ENCODE results near the gene EVPL.
"Not testable (repeated sequence)": the region's sequence is repeated elsewhere in the genome, so short reads cannot be mapped to it uniquely, and the experiment has no call there.

EVPL gene

GRCh38 chr17:76046064-76046463, 19.0 kb upstream of the EVPL start:
- DNase-seq: no peak

- not testable (repeated sequence) for DNase-seq
These were observed 17.4 kb upstream of the EVPL start for GRCh38 chr17:76044475-76045007.

GRCh38 chr17:76042868-76043267, 15.8 kb upstream of the EVPL start:
- not testable (repeated sequence) for DNase-seq

DNA sequence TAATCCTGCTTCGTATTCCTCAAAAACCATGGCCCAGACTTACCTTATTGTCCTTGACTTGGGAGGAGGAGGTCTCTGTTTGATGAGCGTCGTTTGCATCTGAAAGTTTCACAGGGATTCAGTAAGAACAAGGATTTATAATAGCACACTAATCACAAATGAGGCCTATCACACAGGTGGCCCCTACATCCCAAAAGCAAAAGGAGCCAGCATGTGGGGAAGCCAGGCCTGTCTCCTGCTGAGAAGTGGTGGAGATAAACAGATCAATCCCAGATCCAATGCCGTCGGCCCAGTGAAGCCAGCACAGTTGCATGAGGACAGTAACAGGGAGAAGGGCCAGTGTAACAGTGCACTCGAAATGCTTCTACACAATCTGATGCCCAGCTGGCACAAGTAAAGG, 13.3 kb upstream of the EVPL start:
- DNase-seq: no peak

DNA sequence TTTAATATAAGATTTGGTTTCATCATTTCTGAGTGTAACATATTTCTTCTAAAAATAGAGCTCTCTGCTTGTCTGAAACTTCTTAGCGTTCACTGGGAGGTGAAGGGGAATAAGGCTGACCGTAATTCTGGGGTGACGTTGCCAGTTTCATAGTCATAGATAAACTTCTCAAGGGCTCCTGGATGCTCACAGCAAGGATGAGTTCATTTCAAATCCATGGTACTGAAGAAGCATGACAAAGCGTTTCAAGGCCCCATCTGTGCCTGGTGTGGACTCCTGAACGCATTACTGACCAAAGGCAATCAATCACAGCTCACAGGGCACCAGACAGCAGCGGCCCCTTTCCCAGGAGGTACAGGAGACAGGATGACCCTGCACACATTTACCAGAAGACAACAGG, 12.0 kb upstream of the EVPL start:
- DNase-seq: no peak

DNA sequence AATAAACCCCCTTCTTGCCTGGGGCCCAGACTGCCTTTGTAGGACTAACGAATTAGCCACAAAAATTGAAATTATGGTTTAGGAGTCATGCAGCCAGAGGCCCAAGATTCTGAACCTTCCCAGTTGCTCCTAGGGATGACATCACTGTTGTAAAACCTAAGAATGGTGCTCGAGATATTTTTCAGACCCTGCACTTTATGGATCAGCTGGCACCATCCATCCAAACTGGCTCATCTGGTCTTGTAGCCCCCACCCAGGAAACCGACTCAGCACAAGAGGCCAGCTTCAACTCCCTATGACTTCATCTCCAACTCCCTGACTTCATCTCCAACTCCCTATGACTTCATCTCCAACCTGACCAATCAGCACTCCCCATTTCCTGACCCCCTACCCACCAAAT, 10.9 kb upstream of the EVPL start:
- no peak for DNase-seq

GRCh38 chr17:76036497-76037261, 9.6 kb upstream of the EVPL start:
- no peak for DNase-seq

DNA sequence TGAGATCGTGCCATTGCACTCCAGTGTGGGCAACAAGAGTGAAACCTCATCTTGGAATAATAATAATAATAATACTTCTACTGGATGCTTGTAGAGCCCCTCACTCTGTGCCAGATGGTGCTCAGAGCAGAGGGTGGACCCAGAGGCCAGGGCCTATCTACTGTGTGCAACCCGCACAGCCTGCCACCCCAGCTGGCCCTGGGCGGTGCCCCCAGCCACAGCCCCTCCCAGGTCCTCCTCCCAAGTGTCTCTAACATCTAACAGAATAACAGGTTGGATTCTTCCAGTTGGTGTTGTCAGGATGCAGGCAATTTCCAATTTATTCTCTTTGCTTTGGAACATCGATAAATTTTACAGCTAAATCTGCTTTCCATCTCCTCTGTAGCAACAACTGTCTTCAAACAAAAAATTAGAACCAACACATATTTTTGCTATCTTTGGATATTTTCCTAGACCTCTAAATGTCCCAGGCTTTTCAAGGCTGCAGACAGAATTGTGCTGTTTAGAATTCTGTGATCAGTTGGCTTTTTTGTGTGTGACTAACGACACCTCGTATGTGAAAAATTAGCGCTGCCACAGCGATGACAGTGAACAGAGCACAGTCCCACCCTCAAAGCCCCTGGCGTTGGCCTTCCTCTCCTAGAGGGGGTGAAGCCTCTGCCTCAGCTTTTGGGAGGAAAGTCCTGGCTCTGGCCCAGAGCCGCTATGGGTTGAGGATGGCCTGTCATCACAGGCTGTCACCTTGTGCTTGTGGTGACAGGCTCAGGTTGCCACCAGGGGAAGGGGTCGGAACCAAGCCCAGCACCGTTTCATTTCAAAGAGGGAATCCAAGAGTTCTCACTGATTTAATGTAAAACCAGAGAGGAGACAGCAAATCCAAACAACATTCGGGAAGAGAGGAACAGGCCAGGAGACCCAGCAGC, 7.6 kb upstream of the EVPL start:
- no peak for DNase-seq

DNA sequence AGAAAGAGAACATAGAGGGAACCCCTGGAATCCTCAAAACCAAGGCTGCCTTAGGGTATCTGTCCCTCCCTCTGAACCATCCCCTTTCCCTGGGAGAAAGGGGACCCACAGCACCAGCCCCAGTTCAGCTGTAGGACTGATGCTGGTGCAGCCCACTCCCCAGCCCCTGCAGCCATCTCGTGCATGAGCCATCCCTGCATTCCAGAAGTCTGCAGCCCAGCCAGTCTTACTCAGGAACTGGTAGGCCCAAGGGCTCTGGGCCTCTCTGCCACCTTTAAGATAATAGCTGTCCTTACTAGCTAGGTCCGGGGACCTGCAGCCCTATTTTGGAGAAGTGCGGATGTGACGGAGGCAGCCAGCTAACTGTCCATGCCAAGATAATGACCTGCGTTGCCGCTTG, 6.0 kb upstream of the EVPL start:
- no peak for DNase-seq

DNA sequence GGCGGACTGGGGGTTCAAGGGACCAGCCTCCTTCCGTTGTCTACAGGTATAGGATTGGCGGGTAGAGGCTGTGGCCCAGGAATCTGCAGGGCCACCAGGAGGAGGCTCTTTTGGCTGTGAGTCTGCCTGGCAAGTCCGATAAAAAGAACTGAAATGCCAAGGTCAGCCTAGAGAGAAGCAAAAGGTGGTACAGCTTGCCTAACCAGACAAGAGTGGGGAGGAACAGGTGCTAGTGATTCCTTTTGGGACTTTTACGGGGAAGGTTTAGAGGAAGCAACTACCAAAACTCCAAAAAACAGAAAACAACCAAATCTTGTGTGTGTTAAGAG, 5.6 kb upstream of the EVPL start:
- no peak for DNase-seq

DNA sequence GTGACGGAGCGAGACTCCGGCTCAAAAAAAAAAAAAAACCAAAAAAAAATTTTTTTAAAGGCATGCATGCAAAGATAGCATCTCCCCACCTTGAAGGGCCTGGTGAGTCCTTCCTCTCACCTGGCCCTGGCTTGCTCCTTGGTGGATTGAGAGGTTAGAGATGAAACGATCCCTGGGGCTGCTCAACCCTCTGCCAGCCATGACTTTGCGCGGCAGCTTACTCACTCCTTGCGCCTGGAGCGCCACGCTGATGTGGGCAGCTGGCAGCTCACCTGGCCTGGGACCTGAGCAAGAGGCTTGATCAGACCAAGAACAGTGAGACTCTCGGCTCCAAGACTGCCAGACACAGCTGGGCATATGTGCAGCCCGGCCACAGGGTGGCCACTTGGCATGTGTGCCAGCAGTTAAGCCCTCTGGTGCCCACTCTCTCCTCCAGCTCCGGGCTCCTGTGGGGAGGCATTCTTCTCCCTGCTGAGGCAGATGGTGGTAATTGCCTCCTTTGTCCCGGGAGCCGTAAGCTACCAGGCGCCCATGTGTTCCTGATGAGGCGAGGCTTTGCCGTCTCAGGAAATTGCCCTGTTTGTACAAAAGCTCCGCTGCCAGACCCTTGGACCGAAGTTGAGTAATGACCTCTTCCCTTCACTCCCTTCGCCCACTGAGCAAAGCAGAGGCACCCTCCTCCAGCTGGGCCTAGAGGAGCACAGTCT, 5.1 kb upstream of the EVPL start:
- peak; percentile 61 for DNase-seq

- no peak for DNase-seq
These were observed 370 bp downstream of the EVPL start for GRCh38 chr17:76026714-76027158.

- DNase-seq: no peak
These were observed 1.8 kb downstream of the EVPL start for GRCh38 chr17:76025294-76025693.

GRCh38 chr17:76024353-76024752, 2.8 kb downstream of the EVPL start:
- no peak for DNase-seq

- DNase-seq: no peak
These were observed 3.2 kb downstream of the EVPL start for GRCh38 chr17:76023900-76024237.

DNA sequence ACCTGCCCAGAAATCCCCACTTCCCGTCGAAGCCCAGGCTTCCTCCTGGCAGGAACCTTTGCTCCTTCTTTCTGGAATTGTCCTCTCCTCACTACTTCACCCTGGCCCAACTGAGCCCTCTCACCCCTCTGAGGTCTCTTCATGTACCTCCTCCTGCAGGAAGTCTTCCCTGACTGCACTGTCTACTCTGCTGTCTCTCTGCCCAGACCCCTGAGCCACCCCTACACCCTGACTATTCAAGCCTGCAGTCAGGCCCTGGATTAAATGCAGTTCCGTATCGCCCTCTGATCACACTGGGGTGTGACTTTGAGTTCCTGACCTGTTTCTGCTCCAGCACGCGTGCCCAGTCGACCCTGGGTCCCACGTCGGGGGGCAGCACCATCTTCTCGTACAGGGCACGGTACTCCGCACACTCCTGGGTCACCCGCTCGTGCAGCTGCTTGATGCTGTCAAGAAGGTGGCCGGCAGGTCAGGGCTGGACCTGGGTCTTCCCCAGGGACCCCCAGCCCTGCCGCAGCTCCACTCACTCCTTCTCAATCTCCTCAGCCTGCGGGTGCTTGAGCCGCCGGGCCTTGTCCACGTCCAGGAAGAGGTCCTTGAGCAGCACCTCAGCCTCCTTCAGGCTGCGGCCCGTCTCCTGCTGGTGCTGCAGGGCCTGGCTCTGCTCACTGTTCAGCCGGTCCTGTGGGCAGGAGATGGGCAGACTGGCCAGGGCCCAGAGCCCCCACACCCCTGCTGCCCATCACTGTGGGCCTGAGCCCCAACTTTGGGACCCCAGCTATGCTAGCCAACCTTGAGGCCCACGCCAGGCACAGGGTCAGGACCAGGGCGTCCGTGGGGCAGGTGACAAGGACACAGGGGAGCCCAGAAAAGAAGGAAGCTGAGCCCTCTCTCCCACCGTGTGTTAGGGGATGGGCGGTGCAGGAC, 3.9 kb downstream of the EVPL start:
- DNase-seq: no peak

- no peak for DNase-seq
These were observed 4.8 kb downstream of the EVPL start for GRCh38 chr17:76022285-76022684.

- DNase-seq: no peak
These were observed 7.2 kb downstream of the EVPL start for GRCh38 chr17:76019833-76020467.

DNA sequence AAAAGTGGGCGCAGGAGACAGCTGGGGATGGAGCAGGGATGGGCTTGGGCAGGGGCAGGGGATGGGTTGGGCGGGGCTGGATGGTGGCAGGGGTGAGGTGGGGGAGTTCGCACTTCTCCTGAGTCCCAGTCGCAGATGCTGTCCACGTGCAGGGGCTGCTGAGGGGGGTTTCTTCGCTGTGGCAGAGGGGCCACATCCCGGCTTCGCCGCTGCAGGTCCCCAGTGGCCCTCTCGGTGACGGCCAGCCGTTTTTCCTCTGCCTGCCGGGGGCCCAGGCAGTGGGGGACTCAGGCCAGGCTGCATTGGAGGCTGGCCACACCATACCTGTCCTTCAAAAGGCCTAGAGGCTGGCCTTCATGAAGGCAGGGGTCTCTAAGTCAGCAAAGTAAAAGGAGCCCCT, 8.3 kb downstream of the EVPL start:
- DNase-seq: no peak

DNA sequence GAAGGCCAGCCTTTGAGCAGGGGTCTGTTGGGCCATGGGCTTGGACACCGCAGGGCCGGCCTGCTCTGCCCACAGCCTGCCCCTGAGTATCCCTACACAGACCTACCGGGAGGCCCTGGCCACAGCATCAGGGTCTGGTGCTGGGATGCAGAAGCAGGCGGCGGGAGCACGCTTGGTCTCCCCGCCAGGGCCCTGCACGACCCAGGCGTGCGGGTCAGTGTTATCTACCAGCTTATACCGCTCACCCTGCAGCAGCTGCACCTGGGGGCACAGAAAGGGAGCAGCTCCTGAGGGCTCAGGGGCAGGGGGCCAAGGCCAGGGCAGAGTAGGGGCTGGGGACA, 8.8 kb downstream of the EVPL start:
- DNase-seq: no peak

DNA sequence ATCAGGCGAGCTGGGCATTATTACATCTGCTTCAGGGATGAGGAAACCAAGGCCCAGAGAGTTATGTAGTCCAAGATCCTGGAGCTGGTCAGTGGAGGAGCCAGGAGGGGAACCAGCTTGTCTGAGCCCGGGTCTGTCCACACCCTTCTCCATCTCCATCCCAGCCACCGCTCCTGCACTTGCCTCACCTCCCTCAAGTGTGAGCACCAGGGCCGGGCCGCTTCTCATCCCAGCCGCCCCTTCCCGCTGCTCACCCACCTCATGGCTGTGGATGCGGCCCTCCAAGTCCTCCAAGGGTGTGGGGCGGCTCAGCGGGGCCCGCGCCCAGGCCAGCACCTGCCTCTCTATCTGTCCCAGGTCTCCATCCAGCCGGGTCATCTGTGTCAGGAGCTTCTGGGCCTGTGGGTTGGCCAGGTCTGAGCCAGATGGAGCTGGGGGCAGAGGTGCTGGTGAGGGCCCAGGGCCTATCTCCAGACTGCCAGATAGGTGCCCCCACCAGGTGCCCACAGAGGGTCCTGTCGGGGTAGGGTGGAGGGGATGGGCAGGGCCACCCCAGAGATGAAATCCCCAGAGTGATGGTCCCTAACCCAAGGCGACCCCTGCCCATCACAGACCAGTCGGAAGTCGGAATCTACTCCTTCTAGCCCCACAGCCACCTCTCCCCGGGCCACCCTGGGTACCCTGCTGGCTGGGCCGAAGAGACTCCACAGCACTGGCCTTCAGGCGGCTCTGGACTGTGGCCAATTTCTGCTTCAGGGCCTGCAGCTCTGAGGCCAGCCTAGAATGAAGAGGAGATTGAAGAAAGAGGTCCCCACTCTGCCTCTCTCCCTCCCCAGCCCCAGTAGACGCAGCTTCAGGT, 9.4 kb downstream of the EVPL start:
- DNase-seq: no peak
